ENCODE results near the gene ZNF850.

Gene ZNF850

GRCh38 chr19:36772311-36773222, at the start of gene ZNF850:
Gene ZNF850, minus strand, starts transcription at chr19:36772807. Its CDS starts 10,201 bp downstream, at chr19:36762606.
- Histone ChIP-seq H3K9me2 (replicated peaks; ENCODE audit: control insufficient read depth, low read length) (no peaks in the 10 kb centered on the region), H3F3A (ENCODE audit: control insufficient read depth, insufficient read depth) (no peaks in the 10 kb centered on the region), H3K27ac (ENCODE audit: low read depth, low read length) (peak within 1 kb of the TSS; percentile 45; the same call in 1 of the 2 replicates), H3K4me3 (ENCODE audit: low read length) (peak within 1 kb of the TSS; percentile 92), H3K79me2 (ENCODE audit: control insufficient read depth, low read length) (no peaks in the 10 kb centered on the region), H3K4me2 (ENCODE audit: low read length) (peak within 1 kb of the TSS; percentile 97), H3K4me1 (ENCODE audit: control insufficient read depth, low read length) (peaks cover 14% of the 10 kb centered on the region), H4K20me1 (ENCODE audit: control insufficient read depth, insufficient read depth, low read depth, low read length) (no peaks in the 10 kb centered on the region), H3K36me3 (ENCODE audit: control insufficient read depth, low read length) (no peaks in the 10 kb centered on the region), H3K27me3 (ENCODE audit: control insufficient read depth, low read length) (no peaks in the 10 kb centered on the region), H3K9me3 (ENCODE audit: control insufficient read depth, insufficient read depth, low read length) (peaks cover 60% of the 10 kb centered on the region)
- TF ChIP-seq CTCF (IDR thresholded peaks at IDR 0.05; ENCODE audit: low read depth, low read length, poor library complexity, severe bottlenecking) (no peak), EZH2phosphoT487 (IDR thresholded peaks at IDR 0.05; ENCODE audit: borderline replicate concordance, low read length) (no peak)

- Histone ChIP-seq H3K36me3 (ENCODE audit: control insufficient read depth, low read length) (no peaks in the 10 kb centered on the region), H3K27ac (ENCODE audit: low read depth, low read length) (no peak overlapping the region), H3K4me1 (ENCODE audit: control insufficient read depth, low read length) (no peaks in the 10 kb centered on the region), H3K27me3 (ENCODE audit: control insufficient read depth, low read length) (no peaks in the 10 kb centered on the region), H3K9me2 (replicated peaks; ENCODE audit: control insufficient read depth, low read length) (no peaks in the 10 kb centered on the region), H3K4me2 (ENCODE audit: low read length) (no peak overlapping the region), H3K79me2 (ENCODE audit: control insufficient read depth, low read length) (no peaks in the 10 kb centered on the region), H3K4me3 (ENCODE audit: low read length) (no peak overlapping the region), H3K9me3 (ENCODE audit: control insufficient read depth, insufficient read depth, low read length) (peaks cover 43% of the 10 kb centered on the region), H3F3A (ENCODE audit: control insufficient read depth, insufficient read depth) (no peaks in the 10 kb centered on the region), H4K20me1 (ENCODE audit: control insufficient read depth, insufficient read depth, low read depth, low read length) (no peaks in the 10 kb centered on the region)
- TF ChIP-seq CTCF (IDR thresholded peaks at IDR 0.05; ENCODE audit: low read depth, low read length, poor library complexity, severe bottlenecking) (no peak), EZH2phosphoT487 (IDR thresholded peaks at IDR 0.05; ENCODE audit: borderline replicate concordance, low read length) (no peak)
These were observed 49.2 kb upstream of the ZNF850 start for GRCh38 chr19:36821758-36822157.

GRCh38 chr19:36819130-36819630, 46.6 kb upstream of the ZNF850 start:
- Histone ChIP-seq H3K36me3 (ENCODE audit: control insufficient read depth, low read length) (no peaks in the 10 kb centered on the region), H3K4me3 (ENCODE audit: low read length) (no peak overlapping the region)

More at GRCh38 chr19:36819130-36819630, 46.6 kb upstream of the ZNF850 start:
- H3K27me3 ChIP-seq (ENCODE audit: control insufficient read depth, low read length) = no peaks in the 10 kb centered on the region
- no peak overlapping the region for H3K27ac ChIP-seq (ENCODE audit: low read depth, low read length)
- H3F3A ChIP-seq (ENCODE audit: control insufficient read depth, insufficient read depth) = no peaks in the 10 kb centered on the region
- no peaks in the 10 kb centered on the region for H3K79me2 ChIP-seq (ENCODE audit: control insufficient read depth, low read length)
- no peaks in the 10 kb centered on the region for H3K4me1 ChIP-seq (ENCODE audit: control insufficient read depth, low read length)
- no peak overlapping the region for H3K4me2 ChIP-seq (ENCODE audit: low read length)
- TF ChIP-seq CTCF (IDR thresholded peaks at IDR 0.05; ENCODE audit: low read depth, low read length, poor library complexity, severe bottlenecking) (no peak), EZH2phosphoT487 (IDR thresholded peaks at IDR 0.05; ENCODE audit: borderline replicate concordance, low read length) (no peak)
- peaks cover 52% of the 10 kb centered on the region for H3K9me3 ChIP-seq (ENCODE audit: control insufficient read depth, insufficient read depth, low read length)
- H3K9me2 ChIP-seq (replicated peaks; ENCODE audit: control insufficient read depth, low read length) = no peaks in the 10 kb centered on the region
- no peaks in the 10 kb centered on the region for H4K20me1 ChIP-seq (ENCODE audit: control insufficient read depth, insufficient read depth, low read depth, low read length)
